Endothelial cell (in vitro differentiated cells): ENCODE measurements around the gene COPS7B. TPM values are rescaled to one million over a fixed set of nuclear protein-coding genes. Genes with fewer than 3 reads are reported as not detected.

Experiments used
- DNase-seq: peaks from one replicate; pipeline ENCODE4 v3.0.0; 2021; ENCODE audit warnings: low spot score
- H3K27ac Mint-ChIP-seq: one replicate; pipeline ENCODE4 v1.8.0; 2021; ENCODE audit warnings: mixed read lengths, inconsistent platforms; ENCODE audit not compliant: unreplicated experiment
- H3K27me3 Mint-ChIP-seq: one replicate; pipeline ENCODE4 v1.8.0; 2021; ENCODE audit warnings: mild to moderate bottlenecking, moderate library complexity, mixed read lengths, inconsistent platforms; ENCODE audit not compliant: unreplicated experiment
- H3K36me3 Mint-ChIP-seq: one replicate; pipeline ENCODE4 v1.8.0; 2021; ENCODE audit warnings: mild to moderate bottlenecking, low read depth, mixed read lengths, inconsistent platforms; ENCODE audit not compliant: unreplicated experiment
- H3K4me1 Mint-ChIP-seq: one replicate; pipeline ENCODE4 v1.8.0; 2021; ENCODE audit warnings: mild to moderate bottlenecking, mixed read lengths, inconsistent platforms; ENCODE audit not compliant: unreplicated experiment
- H3K4me3 Mint-ChIP-seq: one replicate; pipeline ENCODE4 v1.8.0; 2021; ENCODE audit warnings: mild to moderate bottlenecking, mixed read lengths, inconsistent platforms; ENCODE audit not compliant: unreplicated experiment
- H3K9me3 Mint-ChIP-seq: one replicate; pipeline ENCODE4 v1.8.0; 2021; ENCODE audit warnings: mixed read lengths, inconsistent platforms; ENCODE audit not compliant: unreplicated experiment
- CTCF ChIP-seq: fragments of 200-600 bp; sonication (generic); IDR thresholded peaks from one replicate; pipeline ENCODE4 v1.5.0; 2021; ENCODE audit warnings: antibody characterized with exemption; ENCODE audit not compliant: unreplicated experiment
- total RNA-seq: library from RNA; stranded (reverse); fragmentation: NEBNext Ultra II Directional; extraction: Animal tissue kit (Norgen Biotek cat#: 25700); gene quantifications from one replicate; pipeline ENCODE4 v1.2.1, GENCODE V29; 2021; ENCODE audit not compliant: unreplicated experiment

Gene COPS7B
- total RNA-seq, 1 donor from 2014 or later, result 55.6 TPM

GRCh38 chr2:231781798-231782726, 4.2 kb upstream of the COPS7B start:
- peaks cover 32% of the 10 kb centered on the region for H3K4me1 Mint-ChIP-seq
- H3K27me3 Mint-ChIP-seq, result peaks cover 15% of the 10 kb centered on the region
- peak overlapping the region; percentile 95 for H3K4me3 Mint-ChIP-seq
- H3K36me3 Mint-ChIP-seq, result peaks cover 10% of the 10 kb centered on the region
- peak overlapping the region; percentile 91 for H3K27ac Mint-ChIP-seq
- DNase-seq, result peak; percentile 15
- no peaks in the 10 kb centered on the region for H3K9me3 Mint-ChIP-seq
- TF ChIP-seq CTCF, result no peak

GRCh38 chr2:231785413-231785812, 832 bp upstream of the COPS7B start:
- peak overlapping the region; percentile 99 for H3K4me3 Mint-ChIP-seq
- H3K9me3 Mint-ChIP-seq, result no peaks in the 10 kb centered on the region
- peaks cover 6% of the 10 kb centered on the region for H3K36me3 Mint-ChIP-seq
- peaks cover 16% of the 10 kb centered on the region for H3K27me3 Mint-ChIP-seq
- no peak for TF ChIP-seq CTCF
- peak overlapping the region; percentile 95 for H3K27ac Mint-ChIP-seq
- peaks cover 35% of the 10 kb centered on the region for H3K4me1 Mint-ChIP-seq
- no peak for DNase-seq

- Mint-ChIP-seq H3K4me3 (peak overlapping the region; percentile 99), H3K27me3 (peaks cover 16% of the 10 kb centered on the region), H3K27ac (peak overlapping the region; percentile 95), H3K4me1 (peaks cover 35% of the 10 kb centered on the region), H3K36me3 (peaks cover 6% of the 10 kb centered on the region), H3K9me3 (no peaks in the 10 kb centered on the region)
- no peak for TF ChIP-seq CTCF
- no peak for DNase-seq
Measured at GRCh38 chr2:231785822-231786176, 446 bp upstream of the COPS7B start.

- Mint-ChIP-seq H3K36me3 (peaks cover 6% of the 10 kb centered on the region), H3K9me3 (no peaks in the 10 kb centered on the region), H3K27me3 (peaks cover 15% of the 10 kb centered on the region), H3K27ac (peak overlapping the region; percentile 96), H3K4me3 (peak overlapping the region; percentile 99), H3K4me1 (peaks cover 31% of the 10 kb centered on the region)
- DNase-seq, result no peak
- TF ChIP-seq CTCF, result no peak
Measured at GRCh38 chr2:231786917-231787292, 660 bp downstream of the COPS7B start.

GRCh38 chr2:231791107-231791506, 4.9 kb downstream of the COPS7B start:
- H3K4me1 Mint-ChIP-seq, result peaks cover 13% of the 10 kb centered on the region
- DNase-seq, result no peak
- peaks cover 7% of the 10 kb centered on the region for H3K27me3 Mint-ChIP-seq
- H3K36me3 Mint-ChIP-seq, result peaks cover 19% of the 10 kb centered on the region
- H3K4me3 Mint-ChIP-seq, result no peak overlapping the region
- TF ChIP-seq CTCF, result no peak
- no peaks in the 10 kb centered on the region for H3K9me3 Mint-ChIP-seq
- H3K27ac Mint-ChIP-seq, result no peak overlapping the region
